ENCODE results near the gene BCL3.

DNA sequence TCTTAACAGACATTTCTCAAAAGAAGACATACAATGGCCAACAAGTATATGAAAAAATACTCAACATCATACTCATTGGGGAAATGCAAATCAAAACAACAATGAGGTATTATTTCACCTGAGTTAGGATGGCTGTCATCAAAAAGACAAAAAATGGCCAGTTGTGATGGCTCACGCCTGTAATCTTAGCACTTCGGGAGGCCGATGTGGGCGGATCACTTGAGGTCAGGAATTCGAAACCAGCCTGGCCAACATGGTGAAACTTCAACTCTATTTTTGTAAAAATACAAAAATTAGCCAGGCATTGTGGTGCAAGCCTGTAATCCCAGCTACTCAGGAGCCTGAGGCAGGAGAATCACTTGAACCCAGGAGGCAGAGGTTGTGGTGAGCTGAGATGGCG is 27.6 kb upstream of the BCL3 start:
- TF ChIP-seq, protein P1, sequence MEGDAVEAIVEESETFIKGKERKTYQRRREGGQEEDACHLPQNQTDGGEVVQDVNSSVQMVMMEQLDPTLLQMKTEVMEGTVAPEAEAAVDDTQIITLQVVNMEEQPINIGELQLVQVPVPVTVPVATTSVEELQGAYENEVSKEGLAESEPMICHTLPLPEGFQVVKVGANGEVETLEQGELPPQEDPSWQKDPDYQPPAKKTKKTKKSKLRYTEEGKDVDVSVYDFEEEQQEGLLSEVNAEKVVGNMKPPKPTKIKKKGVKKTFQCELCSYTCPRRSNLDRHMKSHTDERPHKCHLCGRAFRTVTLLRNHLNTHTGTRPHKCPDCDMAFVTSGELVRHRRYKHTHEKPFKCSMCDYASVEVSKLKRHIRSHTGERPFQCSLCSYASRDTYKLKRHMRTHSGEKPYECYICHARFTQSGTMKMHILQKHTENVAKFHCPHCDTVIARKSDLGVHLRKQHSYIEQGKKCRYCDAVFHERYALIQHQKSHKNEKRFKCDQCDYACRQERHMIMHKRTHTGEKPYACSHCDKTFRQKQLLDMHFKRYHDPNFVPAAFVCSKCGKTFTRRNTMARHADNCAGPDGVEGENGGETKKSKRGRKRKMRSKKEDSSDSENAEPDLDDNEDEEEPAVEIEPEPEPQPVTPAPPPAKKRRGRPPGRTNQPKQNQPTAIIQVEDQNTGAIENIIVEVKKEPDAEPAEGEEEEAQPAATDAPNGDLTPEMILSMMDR (IDR thresholded peaks at IDR 0.05): no peak
- no peak for TF ChIP-seq POLR2A (IDR thresholded peaks at IDR 0.05)

Data from uterus (tissue), 2 donors.